HCT116 (cell line): ENCODE measurements around the gene CDK14. TPM values are rescaled to one million over a fixed set of nuclear protein-coding genes. Genes with fewer than 3 reads are reported as not detected.

Source experiments
- ATAC-seq: fragments of 200-7000 bp; cut with Tn5 transposase; 2 replicates; pipeline ENCODE4 v1.9.1; 2020; ENCODE audit warnings: mild to moderate bottlenecking, moderate library complexity
- BruUV-seq: library from RNA; stranded (reverse); fragments of 400-500 nt; replicated peaks from 2 replicates; lab custom pipeline; 2021; lab: Mats Ljungman, UMichigan
- CTCF ChIA-PET: fragments of 300-600 bp; sonication (Branson Sonifier 250); formaldehyde crosslinking; loops from one replicate; lab custom pipeline; 2021; ENCODE audit warnings: antibody characterized with exemption; lab: Charles Lee
- POLR2A ChIA-PET: fragments of 300-600, 350-600 bp; sonication (Branson Sonifier 250); formaldehyde crosslinking; loops from one replicate; lab custom pipeline; 2021; ENCODE audit warnings: antibody characterized with exemption; lab: Charles Lee
- RAD21 ChIA-PET, 2 experiments: fragments of 300-600 bp; sonication (Branson Sonifier 250); formaldehyde crosslinking; loops; one replicate each; lab custom pipeline; 2023; ENCODE audit warnings: low total read pairs in 2 of 2; ENCODE audit not compliant: uncharacterized antibody in 2 of 2, unreplicated experiment in 2 of 2, low non-redundant PET in 1 of 2; lab: Charles Lee
- DNase-seq: peaks from one replicate; pipeline ENCODE4 v3.0.0-alpha.2; 2010; ENCODE audit warnings: low read depth, low spot score
- H2AFZ ChIP-seq: fragments of 200-600 bp; shearing (Covaris generic), sonication (generic); 2 replicates; pipeline ENCODE4 v1.6.1; 2017; ENCODE audit warnings: low read depth, mixed run types, mixed read lengths, antibody characterized with exemption, low read length; ENCODE audit not compliant: poor library complexity, severe bottlenecking
- H3K27ac ChIP-seq: 2 replicates; pipeline ENCODE4 v1.5.1; 2012; ENCODE audit warnings: low read depth, low read length
- H3K27me3 ChIP-seq: fragments of 200-600 bp; sonication (generic); 2 replicates; pipeline ENCODE4 v1.6.1; 2016; ENCODE audit warnings: mixed run types, low read length, mixed read lengths; ENCODE audit not compliant: insufficient read depth
- H3K36me3 ChIP-seq, 2 experiments: fragments of 200-500 bp in 1 of 2; fragments of 200-600 bp in 1 of 2; sonication (Bioruptor generic) in 1 of 2; sonication (generic) in 1 of 2; 2 replicates each; pipeline versions ENCODE4 v1.5.1 to v1.6.1; 2014 to 2016; ENCODE audit warnings: low read length in 2 of 2, inconsistent platforms in 1 of 2, mixed read lengths in 1 of 2, mixed run types in 1 of 2; ENCODE audit not compliant: insufficient read depth in 2 of 2, control insufficient read depth in 1 of 2
- H3K4me1 ChIP-seq, 2 experiments: fragments of 200-600 bp in 1 of 2; sonication (generic) in 1 of 2; 2 replicates each; pipeline versions ENCODE4 v1.5.1 to v1.6.1; 2012 to 2017; ENCODE audit warnings: low read length in 2 of 2, inconsistent platforms in 1 of 2, mild to moderate bottlenecking in 1 of 2, mixed read lengths in 1 of 2, mixed run types in 1 of 2, moderate library complexity in 1 of 2; ENCODE audit not compliant: insufficient read depth in 2 of 2, control insufficient read depth in 1 of 2
- H3K4me2 ChIP-seq: fragments of 200-600 bp; sonication (generic); 2 replicates; pipeline ENCODE4 v1.6.1; 2017; ENCODE audit warnings: mixed run types, low read length, mixed read lengths
- H3K4me3 ChIP-seq, 2 experiments: fragments of 200-600 bp in 1 of 2; sonication (generic) in 1 of 2; replicated peaks in 1 of 2; 2 replicates each; pipeline ENCODE4 v1.5.1; 2011 to 2016; ENCODE audit warnings: low read length in 2 of 2, control low read depth in 1 of 2, low read depth in 1 of 2, mild to moderate bottlenecking in 1 of 2, mixed read lengths in 1 of 2, mixed run types in 1 of 2
- H3K79me2 ChIP-seq: fragments of 200-600 bp; sonication (generic); 2 replicates; pipeline ENCODE4 v1.6.1; 2017; ENCODE audit warnings: mild to moderate bottlenecking, mixed run types, low read length, moderate library complexity, mixed read lengths; ENCODE audit not compliant: insufficient read depth
- H3K9ac ChIP-seq: fragments of 200-600 bp; sonication (generic); 2 replicates; pipeline ENCODE4 v1.6.1; 2016; ENCODE audit warnings: low read length, mixed read lengths
- H3K9me2 ChIP-seq: fragments of 200-600 bp; sonication (generic), shearing (Covaris generic); 2 replicates; pipeline ENCODE4 v1.6.1; 2017; ENCODE audit warnings: mixed run types, mild to moderate bottlenecking, moderate library complexity; ENCODE audit not compliant: insufficient read depth
- H3K9me3 ChIP-seq, 2 experiments: fragments of 200-500 bp in 1 of 2; fragments of 200-600 bp in 1 of 2; sonication (Bioruptor generic) in 1 of 2; sonication (generic) in 1 of 2; 2 replicates each; pipeline ENCODE4 v1.6.1; 2014 to 2017; ENCODE audit warnings: low read length in 2 of 2, mixed read lengths in 2 of 2, inconsistent platforms in 1 of 2, low read depth in 1 of 2, mild to moderate bottlenecking in 1 of 2, mixed run types in 1 of 2, moderate library complexity in 1 of 2; ENCODE audit not compliant: control insufficient read depth in 1 of 2, insufficient read depth in 1 of 2
- H4K20me1 ChIP-seq: fragments of 200-600 bp; sonication (generic), shearing (Covaris generic); 2 replicates; pipeline ENCODE4 v1.6.1; 2017; ENCODE audit warnings: mixed run types, mild to moderate bottlenecking, moderate library complexity; ENCODE audit not compliant: insufficient read depth
- ATF3 ChIP-seq: IDR thresholded peaks from 2 replicates; pipeline ENCODE4 v1.6.1; 2012
- CBX3 ChIP-seq: IDR thresholded peaks from 2 replicates; pipeline ENCODE4 v1.6.1; 2012; ENCODE audit warnings: low read depth
- CEBPB ChIP-seq: IDR thresholded peaks from 2 replicates; pipeline ENCODE4 v1.6.1; 2012; ENCODE audit warnings: low read depth
- CTCF ChIP-seq, 3 experiments: fragments of 200-600 bp in 1 of 3; sonication (generic) in 1 of 3; IDR thresholded peaks in 2 of 3; conservative IDR thresholded peaks in 1 of 3; 2 replicates each; pipeline ENCODE4 v1.5.1; 2012 to 2017; ENCODE audit warnings: low read depth in 2 of 3, low read length in 2 of 3, antibody characterized with exemption in 1 of 3, borderline replicate concordance in 1 of 3, control low read depth in 1 of 3, mild to moderate bottlenecking in 1 of 3, mixed read lengths in 1 of 3, mixed run types in 1 of 3, moderate library complexity in 1 of 3; ENCODE audit not compliant: insufficient read depth in 1 of 3
- ELF1 ChIP-seq: IDR thresholded peaks from 2 replicates; pipeline ENCODE4 v1.6.1; 2012; ENCODE audit warnings: low read depth, borderline replicate concordance
- EZH2 ChIP-seq: fragments of 200-600 bp; sonication (generic); IDR thresholded peaks from 2 replicates; pipeline ENCODE4 v1.6.1; 2017; ENCODE audit warnings: antibody characterized with exemption, mixed run types
- EZH2phosphoT487 ChIP-seq: fragments of 200-600 bp; IDR thresholded peaks from 2 replicates; pipeline ENCODE4 v1.6.1; 2018; ENCODE audit warnings: antibody characterized with exemption, borderline replicate concordance
- FOSL1 ChIP-seq: IDR thresholded peaks from 2 replicates; pipeline ENCODE4 v1.6.1; 2012; ENCODE audit warnings: low read depth
- JUND ChIP-seq: IDR thresholded peaks from 2 replicates; pipeline ENCODE4 v1.6.1; 2012
- MAX ChIP-seq: IDR thresholded peaks from 2 replicates; pipeline ENCODE4 v1.6.1; 2012
- POLR2AphosphoS5 ChIP-seq: IDR thresholded peaks from 2 replicates; pipeline ENCODE4 v1.6.1; 2011; ENCODE audit warnings: mild to moderate bottlenecking, low read depth, low read length, moderate library complexity
- RAD21 ChIP-seq: IDR thresholded peaks from 2 replicates; pipeline ENCODE4 v1.6.1; 2012; ENCODE audit warnings: low read depth, mild to moderate bottlenecking
- REST ChIP-seq: IDR thresholded peaks from 2 replicates; pipeline ENCODE4 v1.6.1; 2012; ENCODE audit warnings: low read depth
- SIN3A ChIP-seq: IDR thresholded peaks from 2 replicates; pipeline ENCODE4 v1.6.1; 2012; ENCODE audit warnings: low read depth
- SP1 ChIP-seq: IDR thresholded peaks from 2 replicates; pipeline ENCODE4 v1.6.1; 2012; ENCODE audit warnings: low read depth
- SRF ChIP-seq: IDR thresholded peaks from 2 replicates; pipeline ENCODE4 v1.6.1; 2012; ENCODE audit warnings: low read depth
- TCF7L2 ChIP-seq: IDR thresholded peaks from 2 replicates; pipeline ENCODE4 v1.7.0; 2011; ENCODE audit warnings: borderline replicate concordance, inconsistent platforms; ENCODE audit not compliant: insufficient read depth, insufficient read length; ENCODE audit errors: extremely low read depth
- YY1 ChIP-seq: IDR thresholded peaks from 2 replicates; pipeline ENCODE4 v1.6.1; 2011; ENCODE audit warnings: low read length, low read depth, moderate library complexity, mild to moderate bottlenecking; ENCODE audit not compliant: insufficient replicate concordance; ENCODE audit errors: extremely low read depth
- ZBTB33 ChIP-seq: IDR thresholded peaks from 2 replicates; pipeline ENCODE4 v1.6.1; 2011; ENCODE audit warnings: mild to moderate bottlenecking, low read length, moderate library complexity; ENCODE audit not compliant: insufficient replicate concordance; ENCODE audit errors: extremely low read depth
- ZFX ChIP-seq: fragments of 450-650 bp; IDR thresholded peaks from 2 replicates; pipeline ENCODE4 v1.6.1; 2017
- intact Hi-C: fragments of 100-400 bp; cut with micrococcal nuclease; formaldehyde crosslinking; loops from 2 replicates; pipeline ENCODE4 v1.10.0; 2022
- total RNA-seq: library from RNA; stranded (reverse); gene quantifications from one replicate; pipeline ENCODE4 v1.2.1, GENCODE V29; 2021; ENCODE audit not compliant: unreplicated experiment

Gene CDK14
- total RNA-seq, 1 experiment from 2014 or later, result 10.2 TPM

GRCh38 chr7:91041901-91042484 lies 445.9 kb downstream of the CDK14 start:
- ChIA-PET RAD21 (no interaction called here), CTCF (no interaction called here), POLR2A (no interaction called here)
- H3K9ac ChIP-seq, result no peak overlapping the region
- H2AFZ ChIP-seq, result no peak overlapping the region
- ATAC-seq, result no peak
- no peak for DNase-seq
- TF ChIP-seq RAD21 (no peak), JUND (no peak), MAX (no peak), ZBTB33 (no peak), ZFX (no peak), SRF (no peak), ATF3 (no peak), SIN3A (no peak), FOSL1 (no peak), CBX3 (no peak), EZH2 (no peak), SP1 (no peak), CTCF (IDR thresholded peaks at IDR 0.05 in 2 of 3, conservative IDR thresholded peaks at IDR 0.05 in 1 of 3; ENCODE audit: borderline replicate concordance in 1 of 3, insufficient read depth in 1 of 3, low read depth in 2 of 3, low read length in 2 of 3) (no peak), CEBPB (no peak), REST (no peak), POLR2AphosphoS5 (no peak), ELF1 (no peak), YY1 (no peak), TCF7L2 (no peak), EZH2phosphoT487 (no peak)
- no peaks in the 10 kb centered on the region for H4K20me1 ChIP-seq
- no peak overlapping the region for H3K4me3 ChIP-seq
- no peaks in the 10 kb centered on the region for H3K9me3 ChIP-seq
- H3K9me2 ChIP-seq, result no peaks in the 10 kb centered on the region
- BruUV-seq, result no TSS peak
- H3K27me3 ChIP-seq, result no peaks in the 10 kb centered on the region
- no peaks in the 10 kb centered on the region for H3K36me3 ChIP-seq
- H3K27ac ChIP-seq, result no peak overlapping the region
- H3K4me2 ChIP-seq, result no peak overlapping the region
- intact Hi-C loops, result no loop called here
- no peaks in the 10 kb centered on the region for H3K79me2 ChIP-seq
- H3K4me1 ChIP-seq, result no peaks in the 10 kb centered on the region
